Liver (tissue), 9 donors: ENCODE measurements around the gene PTPN4. TPM values are rescaled to one million over a fixed set of nuclear protein-coding genes. Genes with fewer than 3 reads are reported as not detected.

Experiments used
- DNase-seq: peaks from one replicate; pipeline ENCODE4 v3.0.0-alpha.2; 2017; ENCODE audit warnings: low spot score
- H3K27ac ChIP-seq, 2 donors: one replicate each; pipeline ENCODE4 v1.7.0; 2013; ENCODE audit warnings: inconsistent platforms in 2 of 2, low read length in 2 of 2, control low read depth in 1 of 2, low read depth in 1 of 2, mild to moderate bottlenecking in 1 of 2
- H3K27me3 ChIP-seq, 4 donors: one replicate each; pipeline versions ENCODE4 v1.6.1 to v1.7.0; 2013; ENCODE audit warnings: low read length in 3 of 4, inconsistent platforms in 1 of 4, mild to moderate bottlenecking in 1 of 4, moderate library complexity in 1 of 4; ENCODE audit not compliant: control insufficient read depth in 4 of 4, insufficient read depth in 4 of 4
- H3K36me3 ChIP-seq, 4 donors: one replicate each; pipeline versions ENCODE4 v1.6.1 to v1.7.0; 2013; ENCODE audit warnings: low read length in 3 of 4, mild to moderate bottlenecking in 3 of 4, low read depth in 1 of 4, moderate library complexity in 1 of 4; ENCODE audit not compliant: control insufficient read depth in 4 of 4, insufficient read depth in 3 of 4
- H3K4me1 ChIP-seq, 4 donors: one replicate each; pipeline versions ENCODE4 v1.6.1 to v1.7.0; 2013; ENCODE audit warnings: low read length in 3 of 4, mild to moderate bottlenecking in 3 of 4, moderate library complexity in 1 of 4; ENCODE audit not compliant: control insufficient read depth in 4 of 4, insufficient read depth in 4 of 4
- H3K4me3 ChIP-seq, 3 donors: one replicate each; pipeline versions ENCODE4 v1.6.1 to v1.7.0; 2013; ENCODE audit warnings: low read length in 3 of 3, control low read depth in 1 of 3, low read depth in 1 of 3, mild to moderate bottlenecking in 1 of 3
- H3K9ac ChIP-seq, 2 donors: one replicate each; pipeline ENCODE4 v1.7.0; 2013; ENCODE audit warnings: low read length in 2 of 2, mild to moderate bottlenecking in 2 of 2, moderate library complexity in 2 of 2, control low read depth in 1 of 2, low read depth in 1 of 2
- H3K9me3 ChIP-seq, 4 donors: one replicate each; pipeline versions ENCODE4 v1.6.1 to v1.7.0; 2013; ENCODE audit warnings: low read length in 3 of 4; ENCODE audit not compliant: control insufficient read depth in 4 of 4
- EGR1 ChIP-seq, 2 donors: IDR thresholded peaks; 2 replicates each; pipeline ENCODE4 v1.6.1; 2016 to 2018; ENCODE audit warnings: antibody characterized with exemption in 2 of 2, low read depth in 2 of 2
- FOXA1 ChIP-seq: IDR thresholded peaks from 2 replicates; pipeline ENCODE4 v1.6.1; 2016; ENCODE audit warnings: antibody characterized with exemption
- FOXA2 ChIP-seq: IDR thresholded peaks from 2 replicates; pipeline ENCODE4 v1.6.1; 2016; ENCODE audit warnings: antibody characterized with exemption
- GABPA ChIP-seq, 2 donors: IDR thresholded peaks in 1 of 2; conservative IDR thresholded peaks in 1 of 2; 2 replicates each; pipeline ENCODE4 v1.6.1; 2016; ENCODE audit warnings: antibody characterized with exemption in 2 of 2, mild to moderate bottlenecking in 1 of 2, moderate library complexity in 1 of 2
- HNF4A ChIP-seq, 2 donors: conservative IDR thresholded peaks; 2 replicates each; pipeline ENCODE4 v1.6.1; 2016; ENCODE audit warnings: antibody characterized with exemption in 2 of 2, mild to moderate bottlenecking in 2 of 2
- HNF4G ChIP-seq: IDR thresholded peaks from 2 replicates; pipeline ENCODE4 v1.6.1; 2016; ENCODE audit warnings: antibody characterized with exemption
- JUND ChIP-seq, 2 donors: IDR thresholded peaks; 2 replicates each; pipeline ENCODE4 v1.6.1; 2016; ENCODE audit warnings: antibody characterized with exemption in 2 of 2
- NR2F2 ChIP-seq: IDR thresholded peaks from 2 replicates; pipeline ENCODE4 v1.6.1; 2016; ENCODE audit warnings: antibody characterized with exemption
- RAD21 ChIP-seq, 2 donors: IDR thresholded peaks; 2 replicates each; pipeline ENCODE4 v1.6.1; 2016; ENCODE audit warnings: antibody characterized with exemption in 2 of 2, mild to moderate bottlenecking in 2 of 2
- RXRA ChIP-seq, 2 donors: IDR thresholded peaks; 2 replicates each; pipeline ENCODE4 v1.6.1; 2017 to 2018; ENCODE audit warnings: antibody characterized with exemption in 2 of 2, mild to moderate bottlenecking in 1 of 2
- SP1 ChIP-seq: IDR thresholded peaks from 2 replicates; pipeline ENCODE4 v1.6.1; 2018; ENCODE audit warnings: antibody characterized with exemption, mild to moderate bottlenecking
- TAF1 ChIP-seq: conservative IDR thresholded peaks from 2 replicates; pipeline ENCODE4 v1.6.1; 2016; ENCODE audit warnings: antibody characterized with exemption, mild to moderate bottlenecking
- YY1 ChIP-seq: IDR thresholded peaks from 2 replicates; pipeline ENCODE4 v1.6.1; 2016; ENCODE audit warnings: antibody characterized with exemption, mild to moderate bottlenecking
- WGBS: extraction: QIAGEN DNeasy Blood & Tissue Kit; methylation state at CpG from one replicate; pipeline ENCODE4 v1.1.7; 2013; 5-methylcytosine and 5-hydroxymethylcytosine counted together
- polyA plus RNA-seq, 2 donors: library from polyadenylated mRNA; stranded (reverse) in 1 of 2; unstranded in 1 of 2; fragments of 200-250 nt in 1 of 2; fragments of >200 nt in 1 of 2; fragmentation: Nextera tagmentation in 1 of 2; extraction: Ambion mirVana in 1 of 2; gene quantifications; one replicate each; pipeline versions ENCODE4 v1.2.1 to v1.2.3, GENCODE V29; 2013 to 2015
- total RNA-seq, 2 donors: library from RNA; depleted of rRNA; stranded (reverse); fragments of >200 nt; gene quantifications; one replicate each; pipeline ENCODE4 v1.2.3, GENCODE V29; 2014
- TF ChIP-seq, protein P1 (sequence below): IDR thresholded peaks from 2 replicates; pipeline ENCODE4 v1.6.1; 2016; ENCODE audit warnings: antibody characterized with exemption, mild to moderate bottlenecking
- TF ChIP-seq, protein P2 (sequence below): fragments of 150-350 bp; IDR thresholded peaks from 2 replicates; pipeline ENCODE4 v1.5.1; 2017; ENCODE audit warnings: improper control_type of control experiment, low read depth, low read length; ENCODE audit not compliant: missing input control
- TF ChIP-seq, protein P3 (sequence below): IDR thresholded peaks from 2 replicates; pipeline ENCODE4 v1.6.1; 2016; ENCODE audit warnings: antibody characterized with exemption
- TF ChIP-seq, protein P4 (sequence below): IDR thresholded peaks from 2 replicates; pipeline ENCODE4 v1.6.1; 2016; ENCODE audit warnings: antibody characterized with exemption
- TF ChIP-seq, protein P5 (sequence below): IDR thresholded peaks from 2 replicates; pipeline ENCODE4 v1.6.1; 2016; ENCODE audit warnings: antibody characterized with exemption
- donor health status: healthy.
- donor health status: healthy.
- donor health status: healthy.
- donor health status: healthy.
- donor health status: healthy.

Gene PTPN4
- total and polyA plus RNA-seq, 4 donors, result 4.2 to 34.6 (median 9.5) TPM

DNA sequence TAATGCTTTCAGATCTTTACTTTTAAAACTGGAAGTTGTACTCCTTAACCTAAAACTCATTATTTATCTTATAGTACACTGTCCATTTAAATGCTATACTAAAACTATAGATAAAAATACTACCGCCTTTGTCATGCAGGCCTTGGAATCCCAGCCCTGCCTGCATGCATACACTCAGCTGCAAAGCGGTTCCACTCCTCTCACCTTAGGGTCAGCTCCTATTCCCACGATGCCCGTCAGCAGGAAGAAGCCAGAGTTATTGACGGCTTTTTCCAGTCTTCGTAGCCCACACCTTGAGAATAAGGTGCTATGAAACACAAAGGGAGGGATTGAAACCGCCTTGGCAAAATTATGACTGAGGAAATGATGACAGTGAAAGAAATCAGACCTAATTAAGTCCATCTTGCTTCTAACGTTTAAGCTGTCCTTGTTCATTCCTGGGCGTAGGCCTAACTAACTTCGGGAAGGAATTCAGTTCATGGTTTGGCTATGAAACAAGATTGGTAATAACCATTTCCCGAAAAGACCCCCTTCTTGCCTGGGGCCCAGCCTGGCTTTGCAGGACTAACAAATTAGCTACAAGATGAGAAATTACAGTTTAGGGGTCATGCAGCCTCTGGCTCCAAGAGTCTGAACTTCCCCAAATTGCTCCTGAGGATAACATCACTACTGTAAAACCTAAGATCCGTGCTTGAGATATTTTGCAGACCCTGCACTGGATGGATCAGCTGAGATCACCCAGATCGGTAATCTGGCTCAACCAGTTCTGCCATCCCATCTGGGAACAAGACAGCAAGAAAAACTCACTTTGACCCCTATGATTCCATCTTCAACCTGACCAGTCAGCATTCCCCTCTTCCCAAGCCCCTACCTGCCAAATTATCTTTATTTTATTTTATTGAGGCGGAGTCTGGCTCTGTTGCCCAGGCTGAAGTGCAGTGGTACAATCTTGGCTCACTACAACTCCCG lies 270.2 kb downstream of the PTPN4 start:
- peaks cover 0 to 6% (median 3%) of the 10 kb centered on the region in 4 donors for H3K4me1 ChIP-seq
- H3K9ac ChIP-seq, result no peak overlapping the region
- H3K9me3 ChIP-seq, result no peaks in the 10 kb centered on the region
- no peak overlapping the region for H3K4me3 ChIP-seq
- TF ChIP-seq TAF1, result no peak
- TF ChIP-seq, protein P1, sequence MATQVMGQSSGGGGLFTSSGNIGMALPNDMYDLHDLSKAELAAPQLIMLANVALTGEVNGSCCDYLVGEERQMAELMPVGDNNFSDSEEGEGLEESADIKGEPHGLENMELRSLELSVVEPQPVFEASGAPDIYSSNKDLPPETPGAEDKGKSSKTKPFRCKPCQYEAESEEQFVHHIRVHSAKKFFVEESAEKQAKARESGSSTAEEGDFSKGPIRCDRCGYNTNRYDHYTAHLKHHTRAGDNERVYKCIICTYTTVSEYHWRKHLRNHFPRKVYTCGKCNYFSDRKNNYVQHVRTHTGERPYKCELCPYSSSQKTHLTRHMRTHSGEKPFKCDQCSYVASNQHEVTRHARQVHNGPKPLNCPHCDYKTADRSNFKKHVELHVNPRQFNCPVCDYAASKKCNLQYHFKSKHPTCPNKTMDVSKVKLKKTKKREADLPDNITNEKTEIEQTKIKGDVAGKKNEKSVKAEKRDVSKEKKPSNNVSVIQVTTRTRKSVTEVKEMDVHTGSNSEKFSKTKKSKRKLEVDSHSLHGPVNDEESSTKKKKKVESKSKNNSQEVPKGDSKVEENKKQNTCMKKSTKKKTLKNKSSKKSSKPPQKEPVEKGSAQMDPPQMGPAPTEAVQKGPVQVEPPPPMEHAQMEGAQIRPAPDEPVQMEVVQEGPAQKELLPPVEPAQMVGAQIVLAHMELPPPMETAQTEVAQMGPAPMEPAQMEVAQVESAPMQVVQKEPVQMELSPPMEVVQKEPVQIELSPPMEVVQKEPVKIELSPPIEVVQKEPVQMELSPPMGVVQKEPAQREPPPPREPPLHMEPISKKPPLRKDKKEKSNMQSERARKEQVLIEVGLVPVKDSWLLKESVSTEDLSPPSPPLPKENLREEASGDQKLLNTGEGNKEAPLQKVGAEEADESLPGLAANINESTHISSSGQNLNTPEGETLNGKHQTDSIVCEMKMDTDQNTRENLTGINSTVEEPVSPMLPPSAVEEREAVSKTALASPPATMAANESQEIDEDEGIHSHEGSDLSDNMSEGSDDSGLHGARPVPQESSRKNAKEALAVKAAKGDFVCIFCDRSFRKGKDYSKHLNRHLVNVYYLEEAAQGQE, result no peak
- no peak for TF ChIP-seq RXRA (IDR thresholded peaks at IDR 0.05)
- TF ChIP-seq HNF4G, result no peak
- no peak for TF ChIP-seq HNF4A (conservative IDR thresholded peaks at IDR 0.05)
- TF ChIP-seq, protein P2, sequence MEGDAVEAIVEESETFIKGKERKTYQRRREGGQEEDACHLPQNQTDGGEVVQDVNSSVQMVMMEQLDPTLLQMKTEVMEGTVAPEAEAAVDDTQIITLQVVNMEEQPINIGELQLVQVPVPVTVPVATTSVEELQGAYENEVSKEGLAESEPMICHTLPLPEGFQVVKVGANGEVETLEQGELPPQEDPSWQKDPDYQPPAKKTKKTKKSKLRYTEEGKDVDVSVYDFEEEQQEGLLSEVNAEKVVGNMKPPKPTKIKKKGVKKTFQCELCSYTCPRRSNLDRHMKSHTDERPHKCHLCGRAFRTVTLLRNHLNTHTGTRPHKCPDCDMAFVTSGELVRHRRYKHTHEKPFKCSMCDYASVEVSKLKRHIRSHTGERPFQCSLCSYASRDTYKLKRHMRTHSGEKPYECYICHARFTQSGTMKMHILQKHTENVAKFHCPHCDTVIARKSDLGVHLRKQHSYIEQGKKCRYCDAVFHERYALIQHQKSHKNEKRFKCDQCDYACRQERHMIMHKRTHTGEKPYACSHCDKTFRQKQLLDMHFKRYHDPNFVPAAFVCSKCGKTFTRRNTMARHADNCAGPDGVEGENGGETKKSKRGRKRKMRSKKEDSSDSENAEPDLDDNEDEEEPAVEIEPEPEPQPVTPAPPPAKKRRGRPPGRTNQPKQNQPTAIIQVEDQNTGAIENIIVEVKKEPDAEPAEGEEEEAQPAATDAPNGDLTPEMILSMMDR, result no peak
- TF ChIP-seq, protein P3, sequence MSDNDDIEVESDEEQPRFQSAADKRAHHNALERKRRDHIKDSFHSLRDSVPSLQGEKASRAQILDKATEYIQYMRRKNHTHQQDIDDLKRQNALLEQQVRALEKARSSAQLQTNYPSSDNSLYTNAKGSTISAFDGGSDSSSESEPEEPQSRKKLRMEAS, result no peak
- no peak for TF ChIP-seq JUND (IDR thresholded peaks at IDR 0.05)
- TF ChIP-seq YY1, result no peak
- TF ChIP-seq, protein P4, sequence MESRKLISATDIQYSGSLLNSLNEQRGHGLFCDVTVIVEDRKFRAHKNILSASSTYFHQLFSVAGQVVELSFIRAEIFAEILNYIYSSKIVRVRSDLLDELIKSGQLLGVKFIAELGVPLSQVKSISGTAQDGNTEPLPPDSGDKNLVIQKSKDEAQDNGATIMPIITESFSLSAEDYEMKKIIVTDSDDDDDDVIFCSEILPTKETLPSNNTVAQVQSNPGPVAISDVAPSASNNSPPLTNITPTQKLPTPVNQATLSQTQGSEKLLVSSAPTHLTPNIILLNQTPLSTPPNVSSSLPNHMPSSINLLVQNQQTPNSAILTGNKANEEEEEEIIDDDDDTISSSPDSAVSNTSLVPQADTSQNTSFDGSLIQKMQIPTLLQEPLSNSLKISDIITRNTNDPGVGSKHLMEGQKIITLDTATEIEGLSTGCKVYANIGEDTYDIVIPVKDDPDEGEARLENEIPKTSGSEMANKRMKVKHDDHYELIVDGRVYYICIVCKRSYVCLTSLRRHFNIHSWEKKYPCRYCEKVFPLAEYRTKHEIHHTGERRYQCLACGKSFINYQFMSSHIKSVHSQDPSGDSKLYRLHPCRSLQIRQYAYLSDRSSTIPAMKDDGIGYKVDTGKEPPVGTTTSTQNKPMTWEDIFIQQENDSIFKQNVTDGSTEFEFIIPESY, result no peak
- no peak for TF ChIP-seq SP1
- TF ChIP-seq GABPA (IDR thresholded peaks at IDR 0.05 in 1 of 2, conservative IDR thresholded peaks at IDR 0.05 in 1 of 2), result no peak
- TF ChIP-seq RAD21 (IDR thresholded peaks at IDR 0.05), result no peak
- no peak for TF ChIP-seq EGR1 (IDR thresholded peaks at IDR 0.05; ENCODE audit: low read depth in 2 of 2)
- no peak for TF ChIP-seq FOXA1
- no peak for TF ChIP-seq NR2F2
- TF ChIP-seq FOXA2, result no peak
- TF ChIP-seq, protein P5, sequence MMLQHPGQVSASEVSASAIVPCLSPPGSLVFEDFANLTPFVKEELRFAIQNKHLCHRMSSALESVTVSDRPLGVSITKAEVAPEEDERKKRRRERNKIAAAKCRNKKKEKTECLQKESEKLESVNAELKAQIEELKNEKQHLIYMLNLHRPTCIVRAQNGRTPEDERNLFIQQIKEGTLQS, result no peak
- H3K36me3 ChIP-seq, result no peaks in the 10 kb centered on the region
- no peak overlapping the region for H3K27ac ChIP-seq
- no peaks in the 10 kb centered on the region for H3K27me3 ChIP-seq
- DNase-seq, result no peak
- 93% methylated on average over 15 of the region's 15 CpGs for WGBS
